Effector memory CD4-positive, alpha-beta T cell (primary cell): Measurements from ENCODE around the gene NAA40.

Experiments
- DNase-seq, 3 donors: peaks; one replicate each; pipeline ENCODE4 v3.0.0-alpha.2; 2020
- H3K27ac ChIP-seq: 2 replicates; pipeline ENCODE4 v1.7.0; 2013; ENCODE audit warnings: mild to moderate bottlenecking, low read length, moderate library complexity; ENCODE audit not compliant: insufficient read depth, poor library complexity, severe bottlenecking
- H3K27me3 ChIP-seq: replicated peaks from 2 replicates; pipeline ENCODE4 v1.7.0; 2013; ENCODE audit warnings: mild to moderate bottlenecking, low read length; ENCODE audit not compliant: insufficient read depth, control insufficient read depth, poor library complexity, severe bottlenecking
- H3K36me3 ChIP-seq: 2 replicates; pipeline ENCODE4 v1.7.0; 2013; ENCODE audit warnings: mild to moderate bottlenecking, low read length, moderate library complexity; ENCODE audit not compliant: control insufficient read depth, insufficient read depth
- H3K4me1 ChIP-seq: 2 replicates; pipeline ENCODE4 v1.7.0; 2013; ENCODE audit warnings: low read length, mild to moderate bottlenecking; ENCODE audit not compliant: control insufficient read depth, insufficient read depth, poor library complexity, severe bottlenecking
- H3K4me3 ChIP-seq: 2 replicates; pipeline ENCODE4 v1.7.0; 2013; ENCODE audit warnings: low read length, low read depth, mild to moderate bottlenecking; ENCODE audit not compliant: insufficient read depth, poor library complexity, severe bottlenecking
- H3K9me3 ChIP-seq: 2 replicates; pipeline ENCODE4 v1.7.0; 2013; ENCODE audit warnings: mild to moderate bottlenecking, low read length, moderate library complexity; ENCODE audit not compliant: control insufficient read depth

The NAA40 gene

GRCh38 chr11:64006398-64006797, 67.6 kb downstream of the NAA40 start:
- DNase-seq, result no peak
- H3K4me1 ChIP-seq, result peaks cover 7% of the 10 kb centered on the region
- no peak overlapping the region for H3K27ac ChIP-seq
- H3K27me3 ChIP-seq, result no peaks in the 10 kb centered on the region
- no peak overlapping the region for H3K4me3 ChIP-seq
- H3K9me3 ChIP-seq, result no peaks in the 10 kb centered on the region
- no peaks in the 10 kb centered on the region for H3K36me3 ChIP-seq
